Body of pancreas (tissue), 4 donors: ENCODE measurements around the gene PDPK1.

Source experiments
- CTCF ChIP-seq, 7 experiments: fragments of 450-650 bp in 4 of 7; fragments of 200-600 bp in 3 of 7; sonication (generic) in 3 of 7; IDR thresholded peaks; one replicate each; pipeline ENCODE4 v1.5.1; 2016 to 2019; ENCODE audit warnings: antibody characterized with exemption in 7 of 7
- POLR2A ChIP-seq, 3 donors: fragments of 450-650 bp; IDR thresholded peaks; one replicate each; pipeline ENCODE4 v1.6.1; 2016; ENCODE audit warnings: antibody characterized with exemption in 3 of 3, mild to moderate bottlenecking in 2 of 3

- TF ChIP-seq CTCF (IDR thresholded peaks at IDR 0.05) (no peak), POLR2A (IDR thresholded peaks at IDR 0.05) (no peak)
Measured at GRCh38 chr16:2519711-2520080, 18.1 kb upstream of the PDPK1 start.
